CD4-positive, alpha-beta T cell treated with Interleukin-4 for 4 hours (primary cell): Measurements from ENCODE around the gene SALL4.
"Not testable (repeated sequence)": the region's sequence is repeated elsewhere in the genome, so short reads cannot be mapped to it uniquely, and the experiment has no call there.

Experiments used
- DNase-seq: peaks from one replicate; pipeline ENCODE4 v3.0.0-alpha.2; 2020

Gene SALL4

GRCh38 chr20:51801122-51801822 lies 1.0 kb downstream of the SALL4 start:
- DNase-seq, result no peak

GRCh38 chr20:51800872-51801121 lies 1.5 kb downstream of the SALL4 start:
- DNase-seq, result no peak

DNA sequence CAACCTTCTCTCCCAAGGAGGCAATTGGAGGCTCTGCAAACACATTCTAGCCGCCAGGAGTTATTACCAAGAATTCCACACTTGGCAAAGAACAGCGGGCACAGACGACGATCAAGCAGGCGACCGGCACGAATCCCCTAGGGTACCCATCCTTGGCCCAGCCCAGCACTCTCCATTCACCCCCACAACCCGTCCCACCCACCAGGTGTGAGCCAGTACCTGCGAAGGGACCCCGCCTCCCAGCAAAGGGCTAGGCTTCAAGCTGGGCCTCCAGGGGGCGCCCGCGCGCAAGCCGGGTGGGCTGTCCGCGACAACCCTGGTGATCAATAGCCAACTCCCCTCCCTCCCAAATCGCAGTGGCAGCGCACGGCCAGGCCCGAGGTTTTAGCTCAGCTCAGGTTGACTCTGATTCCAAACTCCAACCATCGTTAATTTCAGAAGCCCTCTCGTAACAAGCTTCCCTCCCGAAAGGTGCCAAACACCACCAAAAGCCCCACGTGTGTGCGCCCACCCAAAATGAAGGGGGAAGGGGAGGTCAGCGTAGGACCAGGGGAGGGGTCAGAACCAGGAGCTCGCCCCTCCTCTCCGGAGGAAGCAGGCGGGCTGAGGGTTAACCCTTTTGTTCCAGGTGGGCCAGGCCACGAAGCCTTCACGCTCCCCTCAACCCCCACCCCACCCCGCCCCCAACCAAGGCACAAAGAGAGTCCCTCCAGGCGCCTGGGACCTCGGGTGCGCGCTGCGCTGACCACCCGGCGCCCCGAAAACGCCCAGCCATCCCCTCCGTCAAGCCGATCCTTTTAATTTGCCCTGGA lies 2.1 kb downstream of the SALL4 start:
- peak; percentile 28 for DNase-seq

DNA sequence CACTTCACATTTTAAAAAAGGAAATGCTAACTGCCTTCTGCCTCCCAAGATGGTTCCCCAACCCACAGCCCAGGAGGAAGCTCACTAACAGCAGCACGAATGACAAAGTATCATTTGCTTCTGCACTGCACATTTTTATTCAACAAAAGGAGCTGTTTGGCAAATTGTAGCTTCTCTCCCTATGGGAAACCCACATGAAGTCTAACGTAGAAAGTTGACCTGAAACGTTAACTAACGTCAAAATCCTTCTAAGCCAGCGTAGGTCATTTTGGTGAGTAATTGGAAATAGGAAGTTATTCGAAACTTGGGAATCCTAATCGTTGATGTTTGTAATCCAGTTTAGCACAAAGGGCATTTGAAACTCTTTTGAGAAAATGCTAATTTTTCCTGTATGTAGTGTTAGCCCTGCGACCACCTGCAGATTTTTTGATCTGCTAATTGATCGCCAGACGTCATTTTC lies 2.9 kb downstream of the SALL4 start:
- DNase-seq, result no peak

GRCh38 chr20:51797357-51798025 lies 4.8 kb downstream of the SALL4 start:
- no peak for DNase-seq

- DNase-seq, result no peak
Observed at GRCh38 chr20:51796340-51796739, 6.0 kb downstream of the SALL4 start.

DNA sequence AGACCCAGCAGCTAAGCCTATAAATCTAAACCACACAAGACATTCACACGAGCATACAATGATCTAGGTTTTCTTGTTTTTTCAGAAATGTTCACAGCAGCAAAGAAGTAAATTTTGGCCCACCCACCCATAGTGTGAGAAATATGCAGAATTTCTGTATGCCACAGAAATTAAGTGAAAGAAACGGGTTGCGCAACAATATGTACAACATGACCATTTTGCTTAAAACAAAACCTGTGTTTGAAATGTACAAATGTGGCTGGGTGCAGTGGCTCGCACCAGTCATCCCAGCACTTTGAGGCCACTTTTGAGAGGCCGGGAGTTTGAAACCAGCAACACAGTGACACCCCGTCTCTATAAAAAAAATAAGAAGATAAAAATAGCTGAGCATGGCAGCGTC lies 9.4 kb downstream of the SALL4 start:
- no peak for DNase-seq

- no peak for DNase-seq
Observed at GRCh38 chr20:51791626-51792025, 10.7 kb downstream of the SALL4 start.

- no peak for DNase-seq
Observed at GRCh38 chr20:51790256-51790655, 12.1 kb downstream of the SALL4 start.

DNA sequence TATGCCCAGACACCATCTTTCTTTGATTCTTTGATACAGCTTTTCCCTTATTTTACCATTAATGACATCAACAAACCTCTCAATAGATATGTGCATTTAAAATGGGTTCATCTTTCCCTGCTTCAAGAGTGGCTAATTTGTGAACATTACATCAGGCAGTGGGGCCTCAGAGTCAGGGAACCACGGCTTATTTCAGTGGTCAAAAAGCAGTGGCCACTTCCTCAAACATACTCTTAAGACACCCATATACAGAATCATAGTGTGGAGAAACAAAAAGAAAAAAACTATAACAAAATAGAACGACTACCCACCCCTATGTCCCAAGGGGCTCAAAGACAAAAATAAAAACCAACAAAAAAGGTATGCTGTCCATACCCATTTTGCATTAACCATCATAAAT lies 12.9 kb downstream of the SALL4 start:
- DNase-seq, result no peak

DNA sequence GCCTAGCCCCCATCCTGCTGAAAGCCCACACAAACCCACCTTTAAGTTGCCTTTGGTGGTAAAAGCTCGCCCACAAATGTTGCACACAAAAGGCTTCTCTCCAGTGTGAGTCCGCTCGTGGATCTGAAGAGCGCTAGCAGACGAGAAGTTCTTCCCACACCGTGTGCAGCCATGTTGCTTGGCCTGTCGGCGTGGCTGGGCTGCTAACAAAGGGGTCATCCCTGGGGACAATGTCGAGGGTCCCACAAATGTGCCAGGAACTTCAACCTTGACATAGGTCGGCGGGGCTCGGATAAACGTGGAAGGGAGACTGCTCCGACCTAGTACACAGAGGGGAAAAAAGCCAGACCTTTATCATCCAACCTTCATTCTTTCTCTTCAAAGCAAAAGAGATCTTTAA lies 13.5 kb downstream of the SALL4 start:
- DNase-seq, result no peak

DNA sequence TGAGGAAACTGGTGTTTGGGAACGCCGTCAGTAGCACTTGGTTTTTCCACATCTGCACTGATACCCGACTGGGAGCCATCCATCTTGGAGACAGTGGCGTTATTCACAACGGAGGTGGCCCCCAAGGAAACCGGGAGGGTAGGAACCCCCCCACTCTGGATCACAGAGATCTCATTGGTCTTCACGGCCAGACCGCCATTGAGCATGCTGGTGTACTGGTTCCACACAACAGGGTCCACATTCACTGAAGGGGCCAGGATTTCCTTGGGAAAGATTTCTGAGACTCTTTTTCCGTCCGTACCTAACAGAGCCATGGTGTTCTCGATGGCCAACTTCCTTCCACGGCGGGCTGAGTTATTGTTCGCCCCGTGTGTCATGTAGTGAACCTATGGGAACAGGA lies 18.0 kb downstream of the SALL4 start:
- no peak for DNase-seq

GRCh38 chr20:51778229-51778759 lies 24.0 kb downstream of the SALL4 start:
- DNase-seq, result not testable (repeated sequence)

- DNase-seq, result no peak
Observed at GRCh38 chr20:51775241-51775640, 27.1 kb downstream of the SALL4 start.

DNA sequence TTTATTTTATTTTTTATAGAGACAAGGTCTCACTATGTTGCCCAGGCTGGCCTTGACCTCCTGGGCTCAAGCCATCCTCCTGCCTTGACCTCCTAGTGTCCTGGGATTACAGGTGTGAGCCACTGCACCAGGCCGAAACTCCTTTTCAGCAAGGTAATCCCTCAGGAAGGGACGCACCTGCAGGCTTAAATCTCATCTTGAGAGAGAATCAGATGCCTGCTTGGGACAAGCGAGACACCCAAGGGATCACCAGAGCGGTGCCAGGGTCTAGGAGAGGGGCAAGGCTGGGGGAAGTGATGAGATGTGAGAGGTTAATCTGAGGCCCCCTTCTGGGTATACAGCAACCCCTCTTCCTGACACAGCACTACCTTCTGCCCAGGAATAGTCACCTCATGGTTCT lies 30.1 kb downstream of the SALL4 start:
- DNase-seq, result no peak

- no peak for DNase-seq
Observed at GRCh38 chr20:51769976-51770615, 32.2 kb downstream of the SALL4 start.

- DNase-seq, result no peak
Observed at GRCh38 chr20:51768759-51769517, 33.4 kb downstream of the SALL4 start.

- DNase-seq, result no peak
Observed at GRCh38 chr20:51767867-51768758, 34.2 kb downstream of the SALL4 start, which contains the start of gene ATP9A. Gene ATP9A (minus strand): TSS chr20:51768390. CDS start chr20:51768369, 21 bp downstream.

- DNase-seq, result peak; percentile 42
Observed at GRCh38 chr20:51766994-51767866, 35.1 kb downstream of the SALL4 start.

- DNase-seq, result not testable (repeated sequence)
Observed at GRCh38 chr20:51765381-51765780, 36.9 kb downstream of the SALL4 start.
